HEK293T (cell line): ENCODE data around the gene RPTOR.

Experiments
- ARNT ChIP-seq: fragments of 450-650 bp; IDR thresholded peaks from 2 replicates; pipeline ENCODE4 v1.6.1; 2017; ENCODE audit warnings: mild to moderate bottlenecking
- BHLHE40 ChIP-seq: fragments of 450-650 bp; IDR thresholded peaks from 2 replicates; pipeline ENCODE4 v1.6.1; 2016; ENCODE audit warnings: mild to moderate bottlenecking, moderate library complexity, borderline replicate concordance
- FOXA1 ChIP-seq: fragments of 450-650 bp; IDR thresholded peaks from 2 replicates; pipeline ENCODE4 v1.6.1; 2016; ENCODE audit warnings: mild to moderate bottlenecking
- FOXK2 ChIP-seq: fragments of 450-650 bp; IDR thresholded peaks from 2 replicates; pipeline ENCODE4 v1.6.1; 2016; ENCODE audit warnings: mild to moderate bottlenecking
- FOXM1 ChIP-seq: fragments of 450-650 bp; IDR thresholded peaks from 2 replicates; pipeline ENCODE4 v1.6.1; 2017; ENCODE audit warnings: mild to moderate bottlenecking, borderline replicate concordance
- HDGF ChIP-seq: fragments of 450-650 bp; IDR thresholded peaks from 2 replicates; pipeline ENCODE4 v1.6.1; 2017; ENCODE audit warnings: antibody characterized with exemption, borderline replicate concordance
- L3MBTL2 ChIP-seq: fragments of 450-650 bp; conservative IDR thresholded peaks from 2 replicates; pipeline ENCODE4 v1.6.1; 2016; ENCODE audit warnings: mild to moderate bottlenecking
- LEF1 ChIP-seq: fragments of 450-650 bp; IDR thresholded peaks from 2 replicates; pipeline ENCODE4 v1.6.1; 2017; ENCODE audit warnings: mild to moderate bottlenecking, borderline replicate concordance
- NFRKB ChIP-seq: fragments of 450-650 bp; IDR thresholded peaks from 2 replicates; pipeline ENCODE4 v1.6.1; 2016; ENCODE audit warnings: mild to moderate bottlenecking, moderate library complexity
- SP1 ChIP-seq: fragments of 450-650 bp; IDR thresholded peaks from 2 replicates; pipeline ENCODE4 v1.6.1; 2017
- SUZ12 ChIP-seq: fragments of 450-650 bp; IDR thresholded peaks from 2 replicates; pipeline ENCODE4 v1.6.1; 2016; ENCODE audit warnings: mild to moderate bottlenecking
- ZNF384 ChIP-seq: fragments of 450-650 bp; IDR thresholded peaks from 2 replicates; pipeline ENCODE4 v1.6.1; 2016

DNA sequence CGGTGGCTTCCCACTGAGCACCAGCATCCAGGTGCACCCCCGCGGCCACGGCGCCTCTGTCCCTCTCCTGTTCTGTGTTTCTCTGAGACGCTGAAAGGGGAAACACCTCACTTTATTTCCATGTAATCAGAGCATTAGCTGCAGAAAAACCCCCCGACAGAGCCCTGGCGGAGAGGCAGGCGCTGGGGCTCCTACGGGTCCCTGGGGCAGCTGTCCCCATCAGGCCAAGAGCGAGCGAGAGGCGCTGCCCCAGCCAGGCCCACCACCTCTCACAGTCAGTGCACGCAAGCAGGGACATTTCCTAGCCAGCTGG lies 419.9 kb downstream of the RPTOR start:
- TF ChIP-seq NFRKB: no peak
- no peak for TF ChIP-seq SP1
- TF ChIP-seq ZNF384: no peak
- TF ChIP-seq FOXK2: no peak
- TF ChIP-seq HDGF: no peak
- TF ChIP-seq L3MBTL2: no peak
- TF ChIP-seq ARNT: no peak
- no peak for TF ChIP-seq FOXM1
- no peak for TF ChIP-seq BHLHE40
- TF ChIP-seq FOXA1: no peak
- TF ChIP-seq SUZ12: no peak
- TF ChIP-seq LEF1: no peak
